ENCODE results near the gene NTHL1.

NTHL1 gene

DNA sequence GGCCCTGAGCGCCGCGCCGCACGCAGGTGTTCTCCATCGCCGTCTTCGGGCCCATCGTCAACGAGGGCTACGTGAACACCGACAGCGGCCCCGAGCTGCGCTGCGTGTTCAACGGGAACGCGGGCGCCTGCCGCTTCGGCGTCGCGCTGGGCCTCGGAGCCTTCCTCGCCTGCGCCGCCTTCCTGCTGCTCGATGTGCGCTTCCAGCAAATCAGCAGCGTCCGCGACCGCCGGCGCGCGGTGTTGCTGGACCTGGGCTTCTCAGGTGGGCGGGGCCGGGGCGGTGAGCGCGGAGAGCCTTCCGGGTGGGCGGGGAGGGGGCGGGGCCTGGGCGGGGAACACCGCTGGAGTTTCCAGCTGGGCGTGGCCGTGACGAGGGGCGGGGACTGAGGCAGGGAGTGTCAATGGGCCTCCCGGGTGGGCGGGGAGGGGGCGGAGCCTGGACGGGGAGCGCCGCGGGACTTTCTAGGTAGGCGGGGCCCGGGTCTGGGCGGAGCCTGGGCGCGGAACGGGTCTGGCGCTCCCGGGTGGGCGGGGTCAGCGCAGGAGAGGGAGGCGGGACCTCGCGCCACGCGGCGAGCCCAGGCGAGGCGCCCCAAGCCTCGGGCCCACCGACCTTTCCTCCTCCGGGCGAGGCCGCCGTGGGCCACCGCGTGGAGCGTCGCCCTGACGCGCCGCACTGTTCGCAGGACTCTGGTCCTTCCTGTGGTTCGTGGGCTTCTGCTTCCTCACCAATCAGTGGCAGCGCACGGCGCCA, 55.5 kb downstream of the NTHL1 start:
- DNase-seq (ENCODE audit: low spot score), result peak; percentile 95

DNA sequence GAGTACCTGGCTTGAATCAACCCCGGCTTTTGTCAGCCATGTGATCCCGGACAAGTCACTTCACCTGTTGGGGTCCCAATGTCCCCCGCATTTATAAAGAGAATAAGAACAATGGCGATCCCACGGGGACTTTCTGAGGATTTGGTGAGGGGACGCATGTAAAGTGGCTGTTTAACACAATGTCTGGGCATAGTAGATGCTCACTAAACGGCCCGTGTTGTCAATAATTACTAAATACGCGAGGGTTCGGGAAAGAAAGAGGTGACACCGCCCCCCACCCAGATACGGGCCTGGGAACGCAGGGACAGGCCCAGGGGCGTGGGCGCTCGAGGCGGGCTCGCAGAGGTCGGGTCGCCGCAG, 56.1 kb downstream of the NTHL1 start:
- DNase-seq (ENCODE audit: low spot score), result no peak

DNA sequence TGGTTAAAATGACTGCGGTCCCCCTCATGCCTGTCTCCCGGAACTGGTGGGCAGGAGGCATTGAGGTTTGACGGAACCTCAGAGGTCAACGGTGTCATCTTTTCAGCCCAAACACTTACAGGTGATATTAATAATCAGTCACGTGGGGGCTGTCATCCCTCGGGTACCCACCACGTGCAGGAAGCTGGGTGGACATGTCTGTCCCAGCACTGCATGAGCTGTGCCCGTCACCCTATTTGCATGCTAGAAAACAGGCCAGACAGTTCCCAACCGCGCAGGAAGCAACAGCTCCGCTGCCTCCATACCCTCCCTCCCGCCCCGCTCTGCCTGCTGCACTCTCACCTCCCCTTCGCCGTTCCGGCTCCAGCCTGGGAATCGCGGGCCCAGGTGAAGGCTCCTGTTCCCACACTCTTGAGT, 56.5 kb downstream of the NTHL1 start:
- DNase-seq (ENCODE audit: low spot score), result no peak

DNA sequence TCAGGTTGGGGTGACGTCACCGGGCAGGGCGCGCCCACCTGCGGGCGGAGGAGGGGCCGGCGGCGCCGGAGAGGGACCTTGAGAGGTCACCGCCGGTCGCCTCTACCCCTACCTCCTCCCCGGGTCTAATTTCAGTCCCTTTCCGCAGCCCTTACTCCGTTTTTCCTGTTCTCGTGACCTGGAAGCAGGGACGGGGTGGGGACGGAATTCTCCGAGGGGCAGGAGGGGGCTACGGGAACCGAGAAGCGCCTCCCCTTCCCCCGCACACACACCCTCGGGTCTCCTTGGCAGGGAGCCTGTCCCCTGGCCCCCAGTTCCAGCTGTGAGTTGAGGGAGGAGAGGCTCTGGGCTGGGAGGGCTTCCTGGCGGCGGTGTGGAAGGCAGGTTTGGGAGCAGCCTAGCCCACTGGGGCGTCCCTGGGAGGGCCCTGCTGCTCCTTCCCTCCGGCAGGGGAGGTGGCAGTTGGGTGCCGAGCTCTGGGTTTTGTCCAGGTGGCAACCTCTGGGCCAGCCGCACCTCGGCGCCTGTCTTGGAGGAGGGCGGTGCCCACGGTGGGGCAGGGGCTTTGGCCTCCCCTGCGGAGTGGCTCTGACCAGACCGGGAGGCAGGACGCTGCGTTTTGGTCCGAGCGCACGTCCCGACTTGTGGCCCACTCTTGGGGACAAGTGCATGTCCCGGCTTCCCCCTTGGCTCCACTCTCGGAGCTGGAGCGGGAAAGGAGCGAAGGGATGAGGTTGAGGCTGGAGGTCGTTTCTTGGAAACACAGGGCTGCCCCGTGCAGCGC, 57.1 kb downstream of the NTHL1 start:
- no peak for DNase-seq (ENCODE audit: low spot score)

DNA sequence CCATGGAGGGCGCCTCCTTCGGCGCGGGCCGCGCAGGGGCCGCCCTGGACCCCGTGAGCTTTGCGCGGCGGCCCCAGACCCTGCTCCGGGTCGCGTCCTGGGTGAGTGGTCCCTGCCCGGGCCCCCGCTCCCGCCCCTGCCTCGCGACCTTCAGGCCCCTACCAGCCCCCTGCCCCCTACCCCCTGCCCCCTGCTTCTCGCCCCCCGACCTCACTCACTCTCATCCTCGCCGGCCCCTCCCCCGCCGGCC, 57.6 kb downstream of the NTHL1 start:
- no peak for DNase-seq (ENCODE audit: low spot score)
